SK-N-SH (cell line): ENCODE results near the gene SH3GL2. TPM values are rescaled to one million over a fixed set of nuclear protein-coding genes. Genes with fewer than 3 reads are reported as not detected.

ENCODE experiments used
- CTCF ChIA-PET: fragments of 300-600, 350-600 bp; formaldehyde crosslinking; extraction: SDS; loops from one replicate; lab custom pipeline; 2021; lab: Yijun Ruan, JAX
- POLR2A ChIA-PET: fragments of 350-600 bp; sonication (Branson Sonifier 250); formaldehyde crosslinking; extraction: SDS; loops from one replicate; lab custom pipeline; 2020; ENCODE audit warnings: antibody characterized with exemption, inconsistent platforms; lab: Yijun Ruan, JAX
- DNase-seq: peaks from one replicate; pipeline ENCODE4 v3.0.0; 2012
- H2AFZ ChIP-seq: fragments of 200-600 bp; sonication (generic); 2 replicates; pipeline ENCODE4 v1.8.1; 2016; ENCODE audit warnings: antibody characterized with exemption, mild to moderate bottlenecking, low read depth
- H3F3A ChIP-seq: fragments of 200-600 bp; sonication (generic); replicated peaks from 2 replicates; pipeline ENCODE3; 2016; ENCODE audit warnings: antibody characterized with exemption, mild to moderate bottlenecking; ENCODE audit not compliant: insufficient read depth
- H3K27ac ChIP-seq, 2 experiments: fragments of 200-500 bp in 1 of 2; fragments of 200-600 bp in 1 of 2; sonication (Bioruptor generic) in 1 of 2; sonication (generic), shearing (Covaris generic) in 1 of 2; 2 replicates each; pipeline versions ENCODE4 v1.5.1 to v1.6.1; 2014 to 2016; ENCODE audit warnings: low read depth in 2 of 2, inconsistent platforms in 1 of 2, low read length in 1 of 2, mild to moderate bottlenecking in 1 of 2, mixed read lengths in 1 of 2
- H3K27me3 ChIP-seq: fragments of 200-600 bp; sonication (generic), shearing (Covaris generic); 2 replicates; pipeline ENCODE4 v1.6.1; 2016; ENCODE audit warnings: mixed run types; ENCODE audit not compliant: insufficient read depth
- H3K36me3 ChIP-seq, 2 experiments: fragments of 200-500 bp in 1 of 2; fragments of 200-600 bp in 1 of 2; sonication (Bioruptor generic) in 1 of 2; sonication (generic) in 1 of 2; replicated peaks in 1 of 2; 2 replicates each; pipeline versions ENCODE3 to v1.5.1; 2014 to 2016; ENCODE audit warnings: low read length in 1 of 2, mild to moderate bottlenecking in 1 of 2; ENCODE audit not compliant: insufficient read depth in 2 of 2, control insufficient read depth in 1 of 2
- H3K4me1 ChIP-seq, 2 experiments: fragments of 200-500 bp in 1 of 2; fragments of 200-600 bp in 1 of 2; sonication (Bioruptor generic) in 1 of 2; sonication (generic), shearing (Covaris generic) in 1 of 2; 2 replicates each; pipeline versions ENCODE4 v1.5.1 to v1.6.1; 2014 to 2016; ENCODE audit warnings: low read depth in 1 of 2, low read length in 1 of 2, mixed run types in 1 of 2; ENCODE audit not compliant: insufficient read depth in 2 of 2, control insufficient read depth in 1 of 2
- H3K4me2 ChIP-seq: fragments of 200-600 bp; sonication (generic), shearing (Covaris generic); 2 replicates; pipeline ENCODE4 v1.6.1; 2017; ENCODE audit warnings: mixed run types
- H3K4me3 ChIP-seq, 2 experiments: fragments of 200-500 bp in 1 of 2; fragments of 200-600 bp in 1 of 2; sonication (Bioruptor generic) in 1 of 2; sonication (generic), shearing (Covaris generic) in 1 of 2; 2 replicates each; pipeline versions ENCODE4 v1.5.1 to v1.8.1; 2014 to 2016; ENCODE audit warnings: low read depth in 2 of 2, inconsistent platforms in 1 of 2, low read length in 1 of 2, mild to moderate bottlenecking in 1 of 2, mixed read lengths in 1 of 2, moderate library complexity in 1 of 2
- H3K79me2 ChIP-seq: fragments of 200-600 bp; sonication (generic); 2 replicates; pipeline ENCODE4 v1.8.1; 2017; ENCODE audit warnings: mild to moderate bottlenecking; ENCODE audit not compliant: insufficient read depth
- H3K9ac ChIP-seq: fragments of 200-600 bp; sonication (generic); 2 replicates; pipeline ENCODE4 v1.6.1; 2017; ENCODE audit warnings: mixed run types
- H3K9me2 ChIP-seq: fragments of 200-600 bp; sonication (generic); 2 replicates; pipeline ENCODE4 v1.6.1; 2017; ENCODE audit warnings: mixed run types
- H3K9me3 ChIP-seq: fragments of 200-600 bp; sonication (generic); 2 replicates; pipeline ENCODE4 v1.6.1; 2017; ENCODE audit warnings: mixed run types, mild to moderate bottlenecking, moderate library complexity
- H4K20me1 ChIP-seq: fragments of 200-600 bp; sonication (generic); 2 replicates; pipeline ENCODE4 v1.6.1; 2017; ENCODE audit warnings: mild to moderate bottlenecking, mixed run types; ENCODE audit not compliant: insufficient read depth
- CTCF ChIP-seq: fragments of 200-600 bp; sonication (generic); IDR thresholded peaks from 2 replicates; pipeline ENCODE4 v1.6.1; 2017; ENCODE audit warnings: antibody characterized with exemption, mild to moderate bottlenecking, moderate library complexity
- EP300 ChIP-seq, 2 experiments: IDR thresholded peaks; 2 replicates each; pipeline versions ENCODE4 v1.4.0 to v1.6.1; 2012; ENCODE audit warnings: borderline replicate concordance in 1 of 2, low read depth in 1 of 2, low read length in 1 of 2
- FOSL2 ChIP-seq: IDR thresholded peaks from 2 replicates; pipeline ENCODE4 v1.4.0; 2012; ENCODE audit warnings: low read depth, mild to moderate bottlenecking, moderate library complexity, borderline replicate concordance
- FOXJ3 ChIP-seq: sonication (generic); formaldehyde crosslinking; IDR thresholded peaks from 2 replicates; pipeline ENCODE4 v1.5.1; 2020; ENCODE audit warnings: mild to moderate bottlenecking, missing genetic modification reagents
- GABPA ChIP-seq: IDR thresholded peaks from 2 replicates; pipeline ENCODE4 v1.4.0; 2012; ENCODE audit warnings: low read depth, mild to moderate bottlenecking
- JUND ChIP-seq: IDR thresholded peaks from 2 replicates; pipeline ENCODE4 v1.4.0; 2012
- MEF2A ChIP-seq: IDR thresholded peaks from 2 replicates; pipeline ENCODE4 v1.4.0; 2012; ENCODE audit warnings: low read depth, borderline replicate concordance
- MXI1 ChIP-seq: IDR thresholded peaks from 2 replicates; pipeline ENCODE4 v1.6.1; 2012; ENCODE audit warnings: mild to moderate bottlenecking, low read depth, low read length, improper control_type of control experiment
- PBX3 ChIP-seq: IDR thresholded peaks from 2 replicates; pipeline ENCODE4; 2012
- POLR2AphosphoS5 ChIP-seq: IDR thresholded peaks from 2 replicates; pipeline ENCODE4 v1.6.1; 2012; ENCODE audit warnings: low read depth, low read length
- RAD21 ChIP-seq: IDR thresholded peaks from 2 replicates; pipeline ENCODE4 v1.6.1; 2012; ENCODE audit warnings: mild to moderate bottlenecking, low read length
- RCOR1 ChIP-seq: fragments of 150-350 bp; IDR thresholded peaks from 2 replicates; pipeline ENCODE4 v1.6.1; 2017; ENCODE audit warnings: antibody characterized with exemption, low read length
- REST ChIP-seq: IDR thresholded peaks from 2 replicates; pipeline ENCODE4 v1.6.1; 2012; ENCODE audit warnings: mild to moderate bottlenecking, low read depth, low read length, moderate library complexity
- RFX5 ChIP-seq: IDR thresholded peaks from 2 replicates; pipeline ENCODE4 v1.6.1; 2012; ENCODE audit warnings: mild to moderate bottlenecking, improper control_type of control experiment, low read length
- RXRA ChIP-seq: IDR thresholded peaks from 2 replicates; pipeline ENCODE4 v1.4.0; 2012; ENCODE audit warnings: low read depth, mild to moderate bottlenecking, borderline replicate concordance
- SIN3A ChIP-seq: IDR thresholded peaks from 2 replicates; pipeline ENCODE4 v1.6.1; 2012; ENCODE audit warnings: low read depth, mild to moderate bottlenecking, low read length, moderate library complexity, borderline replicate concordance
- SMC3 ChIP-seq: IDR thresholded peaks from 2 replicates; pipeline ENCODE4 v1.6.1; 2012; ENCODE audit warnings: low read depth, low read length, improper control_type of control experiment
- TCF12 ChIP-seq: IDR thresholded peaks from 2 replicates; pipeline ENCODE4 v1.4.0; 2012
- USF1 ChIP-seq: IDR thresholded peaks from 2 replicates; pipeline ENCODE4 v1.4.0; 2012; ENCODE audit warnings: low read depth, borderline replicate concordance
- WGBS: methylation state at CpG from one replicate; pipeline ENCODE4 v1.1.6; 2017; ENCODE audit warnings: low lambda C conversion rate; 5-methylcytosine and 5-hydroxymethylcytosine counted together
- polyA plus RNA-seq, 3 experiments: library from polyadenylated mRNA; depleted of rRNA; stranded (reverse); fragments of >200 nt; gene quantifications; 2 replicates each; pipeline ENCODE4 v1.2.3, GENCODE V29; 2012
- TF ChIP-seq, protein P1 (sequence below): IDR thresholded peaks from 2 replicates; pipeline ENCODE4 v1.4.0; 2012; ENCODE audit warnings: low read depth

SH3GL2 gene
- polyA plus RNA-seq, 1 of the 3 experiments (the other 2 are of a cell fraction), result 0.05 TPM

DNA sequence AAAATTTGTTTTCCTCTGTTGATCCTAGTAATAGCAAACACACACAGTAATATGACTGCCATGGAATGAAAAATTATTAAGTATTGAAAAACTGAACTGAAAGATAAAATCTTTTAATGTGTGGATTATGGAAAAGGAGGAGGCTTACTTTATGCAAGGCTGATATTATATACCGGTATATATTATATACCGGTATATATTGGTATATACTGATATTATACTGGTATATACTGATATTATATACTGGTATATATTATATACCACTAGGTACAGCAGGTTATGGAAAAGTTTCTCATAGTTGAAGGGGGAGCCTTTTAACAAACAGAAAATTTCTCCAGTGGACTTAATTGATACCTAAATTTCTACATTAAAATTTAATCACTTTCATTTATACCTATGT, 181.4 kb downstream of the SH3GL2 start (continued):
- TF ChIP-seq REST, result no peak
- TF ChIP-seq, all 33 proteins: peak for 0

- Histone ChIP-seq H2AFZ (no peak overlapping the region), H3K9me3 (no peaks in the 10 kb centered on the region), H3K9ac (no peak overlapping the region), H3K4me1 (no peaks in the 10 kb centered on the region; a peak in 1 of 4 replicates), H3K4me3 (no peak overlapping the region), H3K27ac (no peak overlapping the region), H4K20me1 (no peaks in the 10 kb centered on the region), H3K9me2 (no peaks in the 10 kb centered on the region), H3K4me2 (no peak overlapping the region), H3K27me3 (no peaks in the 10 kb centered on the region), H3K36me3 (no peaks in the 10 kb centered on the region), H3F3A (no peaks in the 10 kb centered on the region), H3K79me2 (no peaks in the 10 kb centered on the region)
- no peak for DNase-seq
- ChIA-PET CTCF (interaction anchor here (0.6 to 0.7 kb wide), 2 partner anchors 13 to 87 kb away, joined by 3 read pairs; no protein-coding TSS in a partner anchor), POLR2A (no interaction called here)
- TF ChIP-seq USF1 (no peak), RAD21 (no peak), MEF2A (no peak), CTCF (no peak), FOXJ3 (CRISPR knock-in tag) (no peak), POLR2AphosphoS5 (no peak), GABPA (no peak), PBX3 (no peak), RFX5 (no peak), RXRA (no peak), FOSL2 (no peak), JUND (no peak), TCF12 (no peak), MXI1 (no peak), RCOR1 (no peak), SIN3A (no peak), EP300 (IDR thresholded peaks at IDR 0.05; ENCODE audit: borderline replicate concordance in 1 of 2, low read depth in 1 of 2, low read length in 1 of 2) (no peak), SMC3 (no peak)
- TF ChIP-seq, protein P1, sequence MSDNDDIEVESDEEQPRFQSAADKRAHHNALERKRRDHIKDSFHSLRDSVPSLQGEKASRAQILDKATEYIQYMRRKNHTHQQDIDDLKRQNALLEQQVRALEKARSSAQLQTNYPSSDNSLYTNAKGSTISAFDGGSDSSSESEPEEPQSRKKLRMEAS, result no peak
- 18% methylated on average over 6 of the region's 6 CpGs for WGBS
Observed at GRCh38 chr9:17761984-17762676, 183.3 kb downstream of the SH3GL2 start.
